Measurements from ENCODE around the gene ACAA2.

ACAA2 gene

DNA sequence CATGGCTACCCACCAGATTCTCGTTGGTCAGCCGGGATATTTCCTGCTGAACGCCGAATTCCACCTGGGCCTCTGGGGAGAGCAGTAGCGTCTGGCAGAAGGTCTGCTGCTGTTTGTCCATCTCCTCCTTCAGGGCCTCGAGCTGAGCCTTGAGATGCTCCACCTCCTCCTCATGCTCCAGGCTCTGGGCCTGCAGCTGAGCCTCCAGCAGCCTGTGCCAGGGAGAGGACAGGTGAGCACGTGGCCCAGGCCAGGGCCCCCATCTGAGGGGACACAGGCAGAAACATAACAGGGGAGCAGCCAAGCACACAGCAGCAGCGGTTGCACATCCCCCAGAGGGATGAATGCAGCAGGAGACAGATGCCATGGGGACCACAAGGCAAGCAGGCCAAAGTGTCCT, 40.1 kb upstream of the ACAA2 start:
- no peak for DNase-seq (ENCODE audit: low read depth in 1 of 2, low spot score in 1 of 2)
- no peak for TF ChIP-seq GABPA (IDR thresholded peaks at IDR 0.05; ENCODE audit: low read depth)
- TF ChIP-seq SPI1 (IDR thresholded peaks at IDR 0.05; ENCODE audit: borderline replicate concordance, low read depth) = no peak
- TF ChIP-seq, protein P1, sequence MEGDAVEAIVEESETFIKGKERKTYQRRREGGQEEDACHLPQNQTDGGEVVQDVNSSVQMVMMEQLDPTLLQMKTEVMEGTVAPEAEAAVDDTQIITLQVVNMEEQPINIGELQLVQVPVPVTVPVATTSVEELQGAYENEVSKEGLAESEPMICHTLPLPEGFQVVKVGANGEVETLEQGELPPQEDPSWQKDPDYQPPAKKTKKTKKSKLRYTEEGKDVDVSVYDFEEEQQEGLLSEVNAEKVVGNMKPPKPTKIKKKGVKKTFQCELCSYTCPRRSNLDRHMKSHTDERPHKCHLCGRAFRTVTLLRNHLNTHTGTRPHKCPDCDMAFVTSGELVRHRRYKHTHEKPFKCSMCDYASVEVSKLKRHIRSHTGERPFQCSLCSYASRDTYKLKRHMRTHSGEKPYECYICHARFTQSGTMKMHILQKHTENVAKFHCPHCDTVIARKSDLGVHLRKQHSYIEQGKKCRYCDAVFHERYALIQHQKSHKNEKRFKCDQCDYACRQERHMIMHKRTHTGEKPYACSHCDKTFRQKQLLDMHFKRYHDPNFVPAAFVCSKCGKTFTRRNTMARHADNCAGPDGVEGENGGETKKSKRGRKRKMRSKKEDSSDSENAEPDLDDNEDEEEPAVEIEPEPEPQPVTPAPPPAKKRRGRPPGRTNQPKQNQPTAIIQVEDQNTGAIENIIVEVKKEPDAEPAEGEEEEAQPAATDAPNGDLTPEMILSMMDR (IDR thresholded peaks at IDR 0.05; ENCODE audit: insufficient read depth, low read length) = no peak
- Histone ChIP-seq H3K27me3 (ENCODE audit: insufficient read depth, poor library complexity, severe bottlenecking) (peaks cover 5% of the 10 kb centered on the region), H3K27ac (replicated peaks) (no peak overlapping the region), H3K4me3 (replicated peaks; ENCODE audit: insufficient read depth, low read length) (no peak overlapping the region)

GRCh38 chr18:49853011-49853410, 39.7 kb upstream of the ACAA2 start:
- TF ChIP-seq, protein P1 (IDR thresholded peaks at IDR 0.05; ENCODE audit: insufficient read depth, low read length) = no peak
- TF ChIP-seq GABPA (IDR thresholded peaks at IDR 0.05; ENCODE audit: low read depth) = no peak
- TF ChIP-seq POLR2AphosphoS5 (IDR thresholded peaks at IDR 0.05; ENCODE audit: low read depth) = no peak
- DNase-seq (ENCODE audit: low read depth in 1 of 2, low spot score in 1 of 2) = no peak
- no peak overlapping the region for H3K4me3 ChIP-seq (replicated peaks; ENCODE audit: insufficient read depth, low read length)
- H3K27me3 ChIP-seq (ENCODE audit: insufficient read depth, poor library complexity, severe bottlenecking) = peaks cover 5% of the 10 kb centered on the region
- no peak overlapping the region for H3K27ac ChIP-seq (replicated peaks)

DNA sequence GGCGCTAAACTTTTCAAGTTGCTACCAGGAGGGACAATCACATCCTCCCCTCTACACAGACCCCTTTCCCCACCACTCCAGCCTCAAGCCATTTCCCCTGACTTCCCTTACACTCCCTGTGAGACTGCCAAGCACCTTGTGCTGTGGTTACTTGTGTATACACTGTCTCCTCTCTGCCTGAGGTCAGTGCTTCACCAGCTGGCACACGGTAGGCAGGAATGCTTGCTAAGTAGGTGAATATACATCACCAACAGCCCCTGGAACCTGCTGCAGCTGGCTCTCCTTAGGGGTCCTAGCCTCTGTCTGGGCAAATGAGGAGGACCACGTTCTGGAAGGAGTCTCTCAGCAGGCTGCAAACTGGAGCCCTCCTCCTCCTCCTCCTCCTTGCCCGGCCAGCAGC, 38.3 kb upstream of the ACAA2 start:
- DNase-seq (ENCODE audit: low read depth in 1 of 2, low spot score in 1 of 2) = no peak
- Histone ChIP-seq H3K27ac (replicated peaks) (no peak overlapping the region), H3K4me3 (replicated peaks; ENCODE audit: insufficient read depth, low read length) (no peak overlapping the region), H3K27me3 (ENCODE audit: insufficient read depth, poor library complexity, severe bottlenecking) (peaks cover 5% of the 10 kb centered on the region)
- TF ChIP-seq GABPA (IDR thresholded peaks at IDR 0.05; ENCODE audit: low read depth) (no peak), SPI1 (IDR thresholded peaks at IDR 0.05; ENCODE audit: borderline replicate concordance, low read depth) (no peak), POLR2AphosphoS5 (IDR thresholded peaks at IDR 0.05; ENCODE audit: low read depth) (no peak)
- TF ChIP-seq, protein P1 (IDR thresholded peaks at IDR 0.05; ENCODE audit: insufficient read depth, low read length) = no peak
- TF ChIP-seq, protein P2, sequence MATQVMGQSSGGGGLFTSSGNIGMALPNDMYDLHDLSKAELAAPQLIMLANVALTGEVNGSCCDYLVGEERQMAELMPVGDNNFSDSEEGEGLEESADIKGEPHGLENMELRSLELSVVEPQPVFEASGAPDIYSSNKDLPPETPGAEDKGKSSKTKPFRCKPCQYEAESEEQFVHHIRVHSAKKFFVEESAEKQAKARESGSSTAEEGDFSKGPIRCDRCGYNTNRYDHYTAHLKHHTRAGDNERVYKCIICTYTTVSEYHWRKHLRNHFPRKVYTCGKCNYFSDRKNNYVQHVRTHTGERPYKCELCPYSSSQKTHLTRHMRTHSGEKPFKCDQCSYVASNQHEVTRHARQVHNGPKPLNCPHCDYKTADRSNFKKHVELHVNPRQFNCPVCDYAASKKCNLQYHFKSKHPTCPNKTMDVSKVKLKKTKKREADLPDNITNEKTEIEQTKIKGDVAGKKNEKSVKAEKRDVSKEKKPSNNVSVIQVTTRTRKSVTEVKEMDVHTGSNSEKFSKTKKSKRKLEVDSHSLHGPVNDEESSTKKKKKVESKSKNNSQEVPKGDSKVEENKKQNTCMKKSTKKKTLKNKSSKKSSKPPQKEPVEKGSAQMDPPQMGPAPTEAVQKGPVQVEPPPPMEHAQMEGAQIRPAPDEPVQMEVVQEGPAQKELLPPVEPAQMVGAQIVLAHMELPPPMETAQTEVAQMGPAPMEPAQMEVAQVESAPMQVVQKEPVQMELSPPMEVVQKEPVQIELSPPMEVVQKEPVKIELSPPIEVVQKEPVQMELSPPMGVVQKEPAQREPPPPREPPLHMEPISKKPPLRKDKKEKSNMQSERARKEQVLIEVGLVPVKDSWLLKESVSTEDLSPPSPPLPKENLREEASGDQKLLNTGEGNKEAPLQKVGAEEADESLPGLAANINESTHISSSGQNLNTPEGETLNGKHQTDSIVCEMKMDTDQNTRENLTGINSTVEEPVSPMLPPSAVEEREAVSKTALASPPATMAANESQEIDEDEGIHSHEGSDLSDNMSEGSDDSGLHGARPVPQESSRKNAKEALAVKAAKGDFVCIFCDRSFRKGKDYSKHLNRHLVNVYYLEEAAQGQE (IDR thresholded peaks at IDR 0.05; ENCODE audit: insufficient replicate concordance, low read depth) = no peak

DNA sequence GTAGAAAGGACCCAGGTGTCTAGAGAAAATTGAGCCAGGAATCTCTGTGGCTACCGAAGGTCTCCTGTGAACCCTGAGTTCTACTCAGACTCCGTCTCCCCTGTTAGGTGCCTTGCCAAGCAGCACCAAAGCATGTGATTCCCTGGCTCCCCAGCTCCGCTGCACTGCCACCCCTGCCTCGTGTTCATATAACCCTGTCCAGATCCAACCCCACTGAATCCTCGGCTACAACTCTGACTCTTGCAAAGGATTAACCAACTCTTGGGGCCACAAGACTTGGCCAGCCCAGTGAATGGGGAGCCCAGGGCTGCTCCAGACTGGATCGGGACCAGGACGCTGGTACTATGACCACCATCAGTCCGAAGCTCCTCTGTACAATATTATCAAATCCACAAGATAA, 37.3 kb upstream of the ACAA2 start:
- H3K27me3 ChIP-seq (ENCODE audit: insufficient read depth, poor library complexity, severe bottlenecking) = peaks cover 5% of the 10 kb centered on the region
- no peak for DNase-seq (ENCODE audit: low read depth in 1 of 2, low spot score in 1 of 2)
- TF ChIP-seq SPI1 (IDR thresholded peaks at IDR 0.05; ENCODE audit: borderline replicate concordance, low read depth) = no peak
- TF ChIP-seq POLR2AphosphoS5 (IDR thresholded peaks at IDR 0.05; ENCODE audit: low read depth) = no peak
- TF ChIP-seq, protein P1 (IDR thresholded peaks at IDR 0.05; ENCODE audit: insufficient read depth, low read length) = no peak
- no peak for TF ChIP-seq GABPA (IDR thresholded peaks at IDR 0.05; ENCODE audit: low read depth)
- TF ChIP-seq, protein P2 (IDR thresholded peaks at IDR 0.05; ENCODE audit: insufficient replicate concordance, low read depth) = no peak
- no peak overlapping the region for H3K4me3 ChIP-seq (replicated peaks; ENCODE audit: insufficient read depth, low read length)
- H3K27ac ChIP-seq (replicated peaks) = no peak overlapping the region
